AG09309 (cell line): Measurements from ENCODE around the gene SLIT3.

Source experiments
- DNase-seq: peaks from one replicate; pipeline ENCODE4 v3.0.0-alpha.2; 2010; ENCODE audit warnings: low read depth
- H3K4me3 ChIP-seq: 2 replicates; pipeline ENCODE4 v1.5.1; 2011; ENCODE audit warnings: mild to moderate bottlenecking, low read depth, low read length, moderate library complexity; ENCODE audit not compliant: control insufficient read depth
- CTCF ChIP-seq: IDR thresholded peaks from 2 replicates; pipeline ENCODE4 v1.5.1; 2011; ENCODE audit warnings: mild to moderate bottlenecking, low read depth, low read length, inconsistent platforms; ENCODE audit not compliant: insufficient read depth, control insufficient read depth; ENCODE audit errors: missing control alignments

SLIT3 gene

GRCh38 chr5:169176709-169177694, 123.9 kb downstream of the SLIT3 start:
- H3K4me3 ChIP-seq, result no peak overlapping the region
- no peak for TF ChIP-seq CTCF
- no peak for DNase-seq

DNA sequence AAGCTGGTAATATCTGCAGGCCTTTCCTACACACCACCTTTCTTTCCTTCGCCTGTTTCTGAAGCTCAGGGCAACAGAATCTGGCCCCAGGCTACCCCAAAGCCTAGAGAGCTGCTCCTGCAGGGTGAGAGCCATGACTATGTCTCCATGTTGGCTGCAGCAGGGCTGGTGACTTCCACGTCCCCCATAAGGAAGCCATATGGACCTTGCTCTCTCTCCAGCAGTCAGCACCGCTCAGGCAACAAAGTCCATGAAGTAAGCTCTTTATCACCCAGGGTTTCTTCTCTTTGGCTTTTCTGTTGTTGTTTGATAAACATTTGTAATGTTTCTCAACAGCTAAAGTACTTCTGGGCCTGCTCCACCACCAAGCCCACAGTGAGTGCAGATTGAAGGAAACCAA, 125.2 kb downstream of the SLIT3 start:
- no peak for TF ChIP-seq CTCF
- DNase-seq, result no peak
- H3K4me3 ChIP-seq, result no peak overlapping the region

GRCh38 chr5:169174923-169175322, 126.0 kb downstream of the SLIT3 start:
- no peak for DNase-seq
- no peak for TF ChIP-seq CTCF
- no peak overlapping the region for H3K4me3 ChIP-seq

DNA sequence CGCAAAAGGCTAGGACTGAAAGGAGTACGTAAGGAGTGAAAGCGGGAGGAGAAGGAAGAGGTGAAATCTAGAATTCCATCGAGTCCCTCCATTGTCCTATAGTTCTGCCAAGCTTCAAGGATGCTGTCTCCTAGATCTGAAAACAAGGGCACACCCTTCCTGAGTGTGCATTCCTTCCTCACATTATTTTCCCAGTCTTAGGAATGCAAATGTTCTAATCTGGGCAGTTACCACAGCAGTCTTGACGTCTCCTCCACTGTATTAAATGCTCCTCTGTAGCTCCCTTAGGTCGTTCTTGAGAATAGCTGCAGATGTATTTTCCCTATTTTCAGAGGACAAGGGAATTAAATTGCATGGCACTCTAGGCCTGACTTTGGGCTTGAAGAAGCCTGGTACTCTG, 127.6 kb downstream of the SLIT3 start:
- DNase-seq, result no peak
- H3K4me3 ChIP-seq, result no peak overlapping the region
- TF ChIP-seq CTCF, result no peak

DNA sequence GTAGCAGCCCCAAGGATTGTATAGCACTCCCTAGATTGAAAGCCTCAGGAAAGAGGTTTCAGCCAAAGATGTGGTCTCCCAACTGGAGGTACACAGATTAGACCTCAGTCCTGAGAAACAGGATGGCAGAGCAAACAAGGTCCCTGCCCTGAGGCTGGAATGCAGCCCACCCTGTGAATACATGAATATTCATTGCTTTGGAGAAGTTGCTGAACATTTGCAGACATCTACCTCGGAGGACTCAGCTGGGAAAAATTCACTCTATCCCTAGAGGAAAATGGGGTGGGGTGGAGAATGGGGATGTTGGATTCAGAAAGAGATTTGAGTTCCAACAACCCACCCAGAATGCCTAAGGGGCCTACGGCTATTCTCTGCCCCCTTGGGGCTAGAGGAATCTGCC, 129.4 kb downstream of the SLIT3 start:
- no peak overlapping the region for H3K4me3 ChIP-seq
- no peak for DNase-seq

GRCh38 chr5:169169783-169170182, 131.2 kb downstream of the SLIT3 start:
- DNase-seq, result no peak
- no peak for TF ChIP-seq CTCF
- no peak overlapping the region for H3K4me3 ChIP-seq

More for the DNA sequence above, 129.4 kb downstream of the SLIT3 start:
- no peak for TF ChIP-seq CTCF
